Activated naive CD8-positive, alpha-beta T cell (primary cell): Measurements from ENCODE around the gene PDE3A.
"Not testable (repeated sequence)": the region's sequence is repeated elsewhere in the genome, so short reads cannot be mapped to it uniquely, and the experiment has no call there.

ENCODE experiments used
- H3K27ac Mint-ChIP-seq: one replicate; pipeline ENCODE4 v1.8.0; 2021; ENCODE audit warnings: mixed read lengths
- H3K27me3 Mint-ChIP-seq: one replicate; pipeline ENCODE4 v1.8.0; 2021; ENCODE audit warnings: mixed read lengths
- H3K36me3 Mint-ChIP-seq: one replicate; pipeline ENCODE4 v1.8.0; 2021; ENCODE audit warnings: mixed read lengths
- H3K4me1 Mint-ChIP-seq: one replicate; pipeline ENCODE4 v1.8.0; 2021; ENCODE audit warnings: low read depth, mixed read lengths
- H3K4me3 Mint-ChIP-seq: one replicate; pipeline ENCODE4 v1.8.0; 2021; ENCODE audit warnings: mild to moderate bottlenecking, mixed read lengths
- H3K9me3 Mint-ChIP-seq: one replicate; pipeline ENCODE4 v1.8.0; 2021; ENCODE audit warnings: low read depth, mixed read lengths

Gene PDE3A

DNA sequence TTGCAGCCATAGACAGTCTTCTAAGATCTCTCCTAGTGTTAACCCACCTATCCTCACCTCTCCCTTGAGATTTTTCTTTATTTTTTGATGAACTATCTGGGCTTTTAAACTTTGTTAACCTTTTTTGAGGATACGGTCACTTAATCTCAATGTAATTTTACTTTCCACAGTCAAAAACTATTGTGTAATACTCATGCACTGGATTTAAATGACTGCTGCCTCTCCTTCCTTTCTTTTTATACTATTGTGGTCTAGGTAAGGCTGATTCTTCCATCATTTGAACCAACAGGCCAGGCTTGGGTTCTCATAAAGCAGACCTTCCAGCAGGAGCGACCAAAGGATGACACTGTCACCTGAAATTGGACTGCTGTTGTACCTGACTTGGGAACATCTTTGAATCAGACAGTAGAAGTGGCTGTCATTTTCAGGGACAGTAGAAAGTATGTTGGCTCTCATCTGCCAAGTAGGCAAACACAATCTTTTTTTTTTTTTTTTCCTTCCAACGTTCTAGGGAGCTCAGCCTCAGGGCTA is 689 bp upstream of the PDE3A start:
- Mint-ChIP-seq H3K27me3 (peaks cover 20% of the 10 kb centered on the region), H3K9me3 (no peaks in the 10 kb centered on the region), H3K27ac (no peak overlapping the region), H3K4me3 (no peak overlapping the region), H3K36me3 (no peaks in the 10 kb centered on the region), H3K4me1 (peaks cover 12% of the 10 kb centered on the region)

DNA sequence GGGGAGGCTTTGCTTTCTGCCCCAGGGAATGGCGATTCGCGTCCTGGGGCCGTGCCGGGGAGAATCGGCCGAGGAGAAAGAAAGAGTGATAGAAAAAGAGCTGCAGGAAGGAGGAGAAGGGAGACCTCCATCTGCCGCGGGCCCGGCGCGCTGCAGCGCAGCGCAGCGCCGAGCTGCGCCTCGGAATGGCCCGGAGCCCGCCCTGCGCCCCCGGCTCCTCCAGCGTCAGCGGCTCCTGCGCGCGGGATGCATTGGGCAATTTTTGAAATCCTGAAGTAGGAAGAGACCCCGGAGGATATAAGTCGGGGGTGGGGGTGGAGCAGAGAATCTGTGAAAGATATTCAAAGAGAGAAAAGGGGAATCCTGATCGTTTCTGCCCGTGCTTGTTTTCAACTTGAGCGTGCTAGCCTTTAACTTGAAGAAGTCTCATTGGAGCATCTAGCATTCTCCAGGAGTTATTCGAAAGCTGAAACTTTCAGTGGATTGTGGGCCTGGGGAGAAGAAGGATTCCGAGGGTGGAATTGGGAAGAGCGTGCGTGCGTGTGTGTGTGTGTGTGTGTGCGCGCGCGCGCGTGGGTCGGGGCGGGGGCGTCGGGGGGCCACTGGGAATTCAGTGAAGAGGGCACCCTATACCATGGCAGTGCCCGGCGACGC is 441 bp downstream of the PDE3A start:
- Mint-ChIP-seq H3K4me1 (peaks cover 12% of the 10 kb centered on the region), H3K27me3 (peaks cover 22% of the 10 kb centered on the region), H3K36me3 (no peaks in the 10 kb centered on the region), H3K27ac (no peak overlapping the region), H3K4me3 (peak overlapping the region; percentile 62), H3K9me3 (no peaks in the 10 kb centered on the region)

DNA sequence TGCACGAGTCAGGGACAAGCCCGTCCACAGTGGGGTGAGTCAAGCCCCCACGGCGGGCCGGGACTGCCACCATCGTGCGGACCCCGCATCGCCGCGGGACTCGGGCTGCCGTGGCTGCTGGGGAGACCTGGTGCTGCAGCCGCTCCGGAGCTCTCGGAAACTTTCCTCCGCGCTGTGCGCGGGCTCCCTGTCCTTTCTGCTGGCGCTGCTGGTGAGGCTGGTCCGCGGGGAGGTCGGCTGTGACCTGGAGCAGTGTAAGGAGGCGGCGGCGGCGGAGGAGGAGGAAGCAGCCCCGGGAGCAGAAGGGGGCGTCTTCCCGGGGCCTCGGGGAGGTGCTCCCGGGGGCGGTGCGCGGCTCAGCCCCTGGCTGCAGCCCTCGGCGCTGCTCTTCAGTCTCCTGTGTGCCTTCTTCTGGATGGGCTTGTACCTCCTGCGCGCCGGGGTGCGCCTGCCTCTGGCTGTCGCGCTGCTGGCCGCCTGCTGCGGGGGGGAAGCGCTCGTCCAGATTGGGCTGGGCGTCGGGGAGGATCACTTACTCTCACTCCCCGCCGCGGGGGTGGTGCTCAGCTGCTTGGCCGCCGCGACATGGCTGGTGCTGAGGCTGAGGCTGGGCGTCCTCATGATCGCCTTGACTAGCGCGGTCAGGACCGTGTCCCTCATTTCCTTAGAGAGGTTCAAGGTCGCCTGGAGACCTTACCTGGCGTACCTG is 1.1 kb downstream of the PDE3A start:
- Mint-ChIP-seq H3K4me3 (peak overlapping the region; percentile 36), H3K9me3 (no peaks in the 10 kb centered on the region), H3K36me3 (no peaks in the 10 kb centered on the region), H3K27ac (no peak overlapping the region), H3K27me3 (peaks cover 24% of the 10 kb centered on the region), H3K4me1 (peaks cover 12% of the 10 kb centered on the region)

DNA sequence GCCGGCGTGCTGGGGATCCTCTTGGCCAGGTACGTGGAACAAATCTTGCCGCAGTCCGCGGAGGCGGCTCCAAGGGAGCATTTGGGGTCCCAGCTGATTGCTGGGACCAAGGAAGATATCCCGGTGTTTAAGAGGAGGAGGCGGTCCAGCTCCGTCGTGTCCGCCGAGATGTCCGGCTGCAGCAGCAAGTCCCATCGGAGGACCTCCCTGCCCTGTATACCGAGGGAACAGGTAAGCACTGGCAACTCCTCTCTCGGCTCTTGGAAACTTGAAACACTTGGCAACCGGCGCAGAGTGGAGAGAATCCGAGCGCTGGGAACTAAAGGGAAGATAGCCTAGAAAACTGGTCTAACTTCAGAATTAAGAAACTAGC is 1.7 kb downstream of the PDE3A start:
- peak overlapping the region; percentile 58 for H3K4me3 Mint-ChIP-seq
- peaks cover 12% of the 10 kb centered on the region for H3K4me1 Mint-ChIP-seq
- H3K9me3 Mint-ChIP-seq, result no peaks in the 10 kb centered on the region
- H3K27ac Mint-ChIP-seq, result no peak overlapping the region
- peaks cover 27% of the 10 kb centered on the region for H3K27me3 Mint-ChIP-seq
- H3K36me3 Mint-ChIP-seq, result no peaks in the 10 kb centered on the region

DNA sequence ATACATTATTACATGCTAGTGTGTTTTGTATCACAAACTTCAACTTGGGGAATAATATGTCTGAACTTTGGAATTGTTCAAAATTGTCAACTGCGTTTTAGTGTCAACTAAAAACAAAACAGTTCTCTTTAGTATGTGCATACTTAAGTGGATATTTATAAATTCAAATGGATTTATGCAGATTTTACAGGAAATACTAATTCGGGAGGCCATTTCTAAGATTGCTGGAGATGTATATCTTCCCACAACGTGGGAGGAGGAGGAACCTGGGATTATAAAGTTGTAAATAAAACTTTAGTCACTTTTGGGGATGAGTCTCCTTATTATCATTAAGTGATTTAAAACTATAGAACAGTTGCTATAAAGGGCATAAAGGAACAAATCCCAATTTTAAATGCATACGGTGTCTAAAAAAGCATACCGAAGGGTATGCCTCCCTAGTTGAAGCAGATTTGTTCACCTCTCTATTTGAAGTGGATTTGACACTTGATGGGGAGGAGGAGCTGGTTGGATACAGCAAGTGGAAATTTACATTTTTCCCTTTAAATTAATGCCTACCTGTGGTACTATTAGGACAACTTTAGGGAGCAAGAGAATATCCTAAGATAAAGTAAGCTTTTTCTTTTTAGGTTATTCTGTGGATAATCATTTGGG is 2.7 kb downstream of the PDE3A start:
- H3K36me3 Mint-ChIP-seq, result no peaks in the 10 kb centered on the region
- H3K4me3 Mint-ChIP-seq, result no peak overlapping the region
- H3K9me3 Mint-ChIP-seq, result no peaks in the 10 kb centered on the region
- peaks cover 12% of the 10 kb centered on the region for H3K4me1 Mint-ChIP-seq
- H3K27me3 Mint-ChIP-seq, result peaks cover 27% of the 10 kb centered on the region
- no peak overlapping the region for H3K27ac Mint-ChIP-seq

DNA sequence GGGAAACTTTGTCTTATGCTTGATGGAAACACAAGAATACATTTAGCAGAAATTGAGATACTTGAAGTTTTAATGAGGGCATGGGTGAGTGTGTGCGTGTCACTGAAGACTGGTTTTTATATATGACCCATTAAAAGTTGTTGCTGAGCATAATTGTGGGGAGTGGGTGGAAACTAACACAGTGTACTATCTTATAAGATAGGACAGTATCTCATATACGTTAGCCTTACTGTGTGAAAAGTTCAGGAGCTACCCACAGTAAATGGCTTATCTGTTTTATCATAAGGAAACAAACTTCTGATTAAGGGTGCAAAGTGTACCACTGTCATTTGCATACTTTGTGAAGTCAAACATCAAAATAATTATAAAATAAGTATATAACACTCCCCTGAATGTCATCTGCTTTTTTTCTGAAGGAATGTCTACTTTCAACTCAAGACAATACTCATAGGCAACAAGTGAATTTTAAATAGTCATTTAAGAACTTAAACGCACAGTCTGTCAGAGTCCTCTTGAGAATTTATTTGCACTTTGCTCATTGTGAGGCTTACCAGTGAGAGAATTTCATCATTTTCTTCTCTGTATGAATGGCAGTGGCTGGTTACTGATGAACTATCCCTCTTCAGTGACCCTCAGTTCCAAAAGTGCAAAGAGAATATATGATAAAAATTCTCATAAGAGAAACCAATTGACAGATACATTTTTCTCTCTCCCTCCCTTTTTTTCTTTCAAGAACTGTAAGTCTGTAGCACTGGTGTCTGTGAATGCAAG is 4.2 kb downstream of the PDE3A start:
- no peak overlapping the region for H3K27ac Mint-ChIP-seq
- H3K9me3 Mint-ChIP-seq, result no peaks in the 10 kb centered on the region
- H3K4me3 Mint-ChIP-seq, result no peak overlapping the region
- H3K4me1 Mint-ChIP-seq, result peaks cover 12% of the 10 kb centered on the region
- H3K36me3 Mint-ChIP-seq, result no peaks in the 10 kb centered on the region
- peaks cover 23% of the 10 kb centered on the region for H3K27me3 Mint-ChIP-seq

DNA sequence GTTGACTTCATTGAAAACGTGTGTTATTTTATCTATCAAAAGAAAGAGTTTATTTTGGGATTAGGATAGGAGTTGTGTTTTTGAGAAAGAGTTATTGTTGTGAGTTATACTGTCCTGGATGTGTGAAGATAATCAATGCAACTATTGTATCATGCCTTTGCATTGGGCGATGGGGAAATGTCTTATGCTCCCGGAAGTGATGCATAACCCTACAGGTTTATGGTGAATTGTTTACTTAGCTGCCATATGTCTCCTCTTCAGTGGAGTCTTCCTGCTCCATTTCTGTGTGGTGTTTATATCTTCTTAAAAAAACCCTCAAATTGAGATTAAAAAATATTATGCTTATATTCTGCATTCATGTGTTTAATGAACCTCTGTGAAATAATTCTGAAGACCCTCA is 6.5 kb downstream of the PDE3A start:
- Mint-ChIP-seq H3K36me3 (no peaks in the 10 kb centered on the region), H3K27me3 (peaks cover 16% of the 10 kb centered on the region), H3K9me3 (no peaks in the 10 kb centered on the region), H3K4me1 (peaks cover 5% of the 10 kb centered on the region), H3K27ac (no peak overlapping the region), H3K4me3 (no peak overlapping the region)

DNA sequence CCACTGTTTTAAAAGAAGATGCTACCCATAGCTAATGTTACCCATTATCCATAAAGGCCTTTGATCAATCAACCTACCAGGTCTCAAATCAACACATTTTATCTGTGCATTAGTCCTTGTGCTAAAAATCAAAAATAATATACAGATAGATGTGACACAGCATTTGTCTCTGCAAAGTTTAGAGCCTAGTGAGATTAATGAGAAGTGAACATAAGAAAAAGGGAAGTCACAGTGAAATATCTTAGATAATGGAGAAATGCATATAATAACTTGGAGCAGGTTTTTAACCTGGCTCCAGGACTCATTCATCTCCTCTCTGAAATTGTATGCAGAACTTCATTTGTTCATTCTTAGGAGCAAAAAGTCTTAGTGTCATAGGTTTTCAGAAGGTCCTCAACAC is 7.2 kb downstream of the PDE3A start:
- no peak overlapping the region for H3K27ac Mint-ChIP-seq
- H3K36me3 Mint-ChIP-seq, result no peaks in the 10 kb centered on the region
- H3K4me1 Mint-ChIP-seq, result no peaks in the 10 kb centered on the region
- no peaks in the 10 kb centered on the region for H3K9me3 Mint-ChIP-seq
- peaks cover 10% of the 10 kb centered on the region for H3K27me3 Mint-ChIP-seq
- H3K4me3 Mint-ChIP-seq, result no peak overlapping the region

DNA sequence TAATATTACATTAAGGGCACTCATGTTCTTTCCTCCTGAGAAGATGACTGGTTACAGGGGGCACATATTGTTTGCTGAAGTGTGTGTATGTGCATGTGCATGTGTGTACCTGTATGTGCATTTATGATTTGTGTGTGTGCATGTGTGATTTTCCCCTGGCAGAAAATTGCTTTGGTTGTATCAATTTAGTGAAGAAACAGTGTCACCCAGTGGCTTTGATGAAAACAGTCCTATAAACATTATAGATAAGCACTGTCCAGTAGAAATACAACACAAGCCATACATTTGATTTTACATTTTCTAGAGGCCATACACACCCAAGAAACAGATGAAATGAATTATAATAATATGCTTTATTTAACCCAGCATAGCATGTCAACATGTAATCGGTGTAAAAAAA is 8.6 kb downstream of the PDE3A start:
- H3K4me3 Mint-ChIP-seq, result no peak overlapping the region
- H3K27me3 Mint-ChIP-seq, result peaks cover 7% of the 10 kb centered on the region
- H3K27ac Mint-ChIP-seq, result no peak overlapping the region
- no peaks in the 10 kb centered on the region for H3K9me3 Mint-ChIP-seq
- no peaks in the 10 kb centered on the region for H3K36me3 Mint-ChIP-seq
- no peaks in the 10 kb centered on the region for H3K4me1 Mint-ChIP-seq

DNA sequence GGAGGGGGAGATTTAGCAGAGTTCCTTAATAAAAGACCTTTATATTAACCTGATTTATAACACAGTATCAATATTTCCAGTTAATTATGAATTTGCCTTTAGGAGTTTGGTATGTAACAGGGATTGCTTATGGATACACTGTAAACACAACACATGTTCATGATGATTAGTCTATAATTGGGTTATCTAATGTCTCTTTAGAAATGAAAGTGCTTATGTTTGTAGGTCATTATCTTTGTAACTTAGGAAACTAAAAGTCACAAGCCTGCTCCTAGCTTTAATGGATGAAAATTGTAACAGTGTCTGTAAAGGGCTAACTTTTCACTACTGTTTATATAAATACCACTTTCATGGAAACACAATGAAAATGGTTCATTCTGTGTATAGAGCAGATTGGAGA is 9.4 kb downstream of the PDE3A start:
- Mint-ChIP-seq H3K9me3 (no peaks in the 10 kb centered on the region), H3K36me3 (no peaks in the 10 kb centered on the region), H3K27me3 (peaks cover 7% of the 10 kb centered on the region), H3K4me1 (no peaks in the 10 kb centered on the region), H3K27ac (no peak overlapping the region), H3K4me3 (no peak overlapping the region)

DNA sequence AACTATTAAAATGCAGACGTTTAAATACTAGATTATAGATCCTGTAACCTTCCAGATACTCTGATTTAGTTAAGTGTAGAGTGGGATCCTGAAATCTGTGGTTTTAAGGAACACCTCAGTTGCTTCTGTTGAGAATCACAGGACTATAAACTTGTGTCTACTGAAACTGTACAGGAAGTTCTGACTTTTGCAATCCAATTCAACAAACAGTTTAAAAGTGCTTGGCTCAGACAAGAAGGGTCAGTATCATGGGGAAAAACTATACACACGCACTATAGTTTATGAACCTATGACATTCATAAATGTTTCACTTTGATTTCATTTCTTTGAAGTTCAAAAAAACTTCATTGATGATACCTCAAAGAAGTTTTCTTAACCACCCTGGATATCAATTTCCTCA is 13.8 kb downstream of the PDE3A start:
- H3K4me1 Mint-ChIP-seq, result no peaks in the 10 kb centered on the region
- H3K27me3 Mint-ChIP-seq, result no peaks in the 10 kb centered on the region
- no peaks in the 10 kb centered on the region for H3K36me3 Mint-ChIP-seq
- no peak overlapping the region for H3K27ac Mint-ChIP-seq
- no peaks in the 10 kb centered on the region for H3K9me3 Mint-ChIP-seq
- H3K4me3 Mint-ChIP-seq, result no peak overlapping the region

DNA sequence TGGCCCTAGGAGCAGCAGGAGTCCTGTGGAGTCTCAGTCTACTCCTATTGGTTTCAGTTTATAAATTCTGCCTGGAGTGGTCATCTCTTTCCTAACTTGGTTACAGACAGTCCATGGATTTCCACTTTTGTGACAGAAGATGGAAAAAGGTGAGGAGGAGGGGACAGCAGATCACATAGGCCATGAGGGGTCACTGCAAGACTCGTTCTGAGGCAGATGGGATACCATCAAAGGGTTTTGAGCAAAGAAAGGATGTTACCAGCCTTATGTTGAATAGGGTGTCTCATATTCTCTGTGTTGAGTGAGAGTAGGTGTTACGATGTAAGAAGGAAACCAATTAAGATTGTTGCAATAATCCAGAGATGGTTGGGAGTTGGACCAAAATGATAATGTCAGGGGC is 15.3 kb downstream of the PDE3A start:
- Mint-ChIP-seq H3K36me3 (no peaks in the 10 kb centered on the region), H3K9me3 (no peaks in the 10 kb centered on the region), H3K4me1 (no peaks in the 10 kb centered on the region), H3K4me3 (no peak overlapping the region), H3K27me3 (no peaks in the 10 kb centered on the region), H3K27ac (no peak overlapping the region)

DNA sequence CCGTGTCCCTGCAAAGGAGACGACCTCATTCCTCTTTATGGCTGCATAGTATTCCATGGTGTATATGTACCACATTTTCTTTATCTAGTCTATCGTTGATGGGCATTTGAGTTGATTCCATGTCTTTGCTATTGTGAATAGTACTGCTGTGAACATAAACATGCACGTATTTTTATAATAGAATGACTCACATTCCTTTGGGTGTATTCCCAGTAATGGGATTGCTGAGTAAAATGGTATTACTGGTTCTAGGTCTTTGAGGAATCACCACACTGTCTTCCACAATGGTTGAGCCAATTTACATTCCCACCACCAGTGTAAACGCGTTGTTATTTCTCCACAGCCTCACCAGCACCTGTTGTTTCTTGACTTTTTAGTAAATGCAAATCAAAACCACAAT is 16.5 kb downstream of the PDE3A start:
- not testable (repeated sequence) for H3K27me3 Mint-ChIP-seq, H3K27ac Mint-ChIP-seq, H3K36me3 Mint-ChIP-seq, H3K9me3 Mint-ChIP-seq, H3K4me1 Mint-ChIP-seq, H3K4me3 Mint-ChIP-seq

DNA sequence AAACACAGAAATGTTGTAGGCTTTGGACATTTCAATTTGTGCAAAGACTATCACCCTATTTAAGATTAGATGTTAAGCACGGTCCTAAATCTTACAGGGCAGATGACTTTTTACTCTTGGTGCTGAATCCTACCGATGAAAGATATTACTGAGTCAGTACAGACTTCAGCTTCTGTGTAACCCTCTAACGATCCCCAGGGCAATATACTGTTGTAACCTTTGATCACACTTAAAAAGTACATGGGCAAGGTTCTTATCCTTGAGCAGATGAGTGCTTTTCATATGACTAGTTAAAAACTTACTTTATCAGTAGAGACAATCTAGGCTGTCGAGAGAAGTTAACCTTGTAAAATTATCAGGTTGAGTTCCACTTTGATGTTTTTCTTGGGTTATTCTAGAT is 22.5 kb downstream of the PDE3A start:
- Mint-ChIP-seq H3K4me3 (no peak overlapping the region), H3K27me3 (no peaks in the 10 kb centered on the region), H3K9me3 (no peaks in the 10 kb centered on the region), H3K27ac (no peak overlapping the region), H3K4me1 (no peaks in the 10 kb centered on the region), H3K36me3 (no peaks in the 10 kb centered on the region)

DNA sequence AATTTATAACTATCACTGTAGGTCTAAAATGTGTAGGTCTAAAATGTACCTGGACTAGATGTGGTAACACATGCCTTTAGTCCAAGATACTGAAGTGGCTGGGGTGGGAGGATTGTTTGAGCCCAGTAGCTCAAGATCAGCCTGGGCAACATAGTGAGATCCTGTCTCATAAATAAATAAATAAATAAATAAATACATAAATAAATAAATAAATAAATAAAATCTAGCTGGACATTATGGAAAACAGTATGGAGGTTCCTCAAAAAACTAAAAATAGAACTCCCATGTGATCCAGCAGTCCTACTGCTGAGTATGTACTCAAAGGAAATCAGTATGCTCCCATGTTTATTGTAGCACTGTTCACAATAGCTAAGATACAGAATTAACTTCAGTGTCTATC is 24.0 kb downstream of the PDE3A start:
- Mint-ChIP-seq H3K4me3 (no peak overlapping the region), H3K27ac (no peak overlapping the region), H3K4me1 (no peaks in the 10 kb centered on the region)

More for the DNA sequence above, 24.0 kb downstream of the PDE3A start:
- no peaks in the 10 kb centered on the region for H3K36me3 Mint-ChIP-seq
- H3K9me3 Mint-ChIP-seq, result no peaks in the 10 kb centered on the region
- no peaks in the 10 kb centered on the region for H3K27me3 Mint-ChIP-seq
